Activated CD4-positive, CD25-positive, alpha-beta regulatory T cell treated with anti-CD3 and anti-CD28 coated beads, Interleukin-2, amount 50 U/mL, for 24 hours (primary cell): Measurements from ENCODE around the gene P2RY1.

ENCODE experiments used
- ATAC-seq, 2 donors: fragments of 150-1000 bp; cut with Tn5 transposase; one replicate each; pipeline ENCODE4 v1.10.0; 2021; ENCODE audit warnings: mild to moderate bottlenecking in 1 of 2, moderate library complexity in 1 of 2

Gene P2RY1

GRCh38 chr3:152834776-152835600 lies at the start of gene P2RY1:
TSS of gene P2RY1 (plus strand) at chr3:152835131. CDS start at chr3:152835783, 652 bp downstream.
- peak; percentile 48 to 57 for ATAC-seq

- no peak for ATAC-seq
Measured at GRCh38 chr3:152786977-152787681, 47.8 kb upstream of the P2RY1 start.

- ATAC-seq: no peak
Measured at GRCh38 chr3:152790651-152791387, 44.1 kb upstream of the P2RY1 start.

GRCh38 chr3:152793969-152794368 lies 41.0 kb upstream of the P2RY1 start:
- ATAC-seq: no peak

- ATAC-seq: no peak
Measured at GRCh38 chr3:152797751-152798432, 37.0 kb upstream of the P2RY1 start.

- no peak for ATAC-seq
Measured at GRCh38 chr3:152811974-152812760, 22.8 kb upstream of the P2RY1 start.

GRCh38 chr3:152817400-152817799 lies 17.5 kb upstream of the P2RY1 start:
- no peak for ATAC-seq

GRCh38 chr3:152818027-152818426 lies 16.9 kb upstream of the P2RY1 start:
- ATAC-seq: no peak

- ATAC-seq: no peak
Measured at GRCh38 chr3:152823173-152823572, 11.8 kb upstream of the P2RY1 start.

- no peak for ATAC-seq
Measured at GRCh38 chr3:152823781-152824180, 11.2 kb upstream of the P2RY1 start.

- ATAC-seq: no peak
Measured at GRCh38 chr3:152825566-152825965, 9.4 kb upstream of the P2RY1 start.

- no peak for ATAC-seq
Measured at GRCh38 chr3:152826476-152826875, 8.5 kb upstream of the P2RY1 start.

- no peak for ATAC-seq
Measured at GRCh38 chr3:152827313-152827712, 7.6 kb upstream of the P2RY1 start.

- ATAC-seq: no peak
Measured at GRCh38 chr3:152828075-152828840, 6.7 kb upstream of the P2RY1 start.

- no peak for ATAC-seq
Measured at GRCh38 chr3:152830245-152830644, 4.7 kb upstream of the P2RY1 start.

GRCh38 chr3:152832046-152832445 lies 2.9 kb upstream of the P2RY1 start:
- ATAC-seq: no peak

GRCh38 chr3:152833089-152833488 lies 1.8 kb upstream of the P2RY1 start:
- no peak for ATAC-seq

GRCh38 chr3:152834191-152834775 lies 648 bp upstream of the P2RY1 start:
- no peak for ATAC-seq

- ATAC-seq: no peak
Measured at GRCh38 chr3:152835601-152836102, 721 bp downstream of the P2RY1 start.

GRCh38 chr3:152836269-152836668 lies 1.3 kb downstream of the P2RY1 start:
- no peak for ATAC-seq

- no peak for ATAC-seq
Measured at GRCh38 chr3:152839511-152839910, 4.6 kb downstream of the P2RY1 start.
